ENCODE measurements around the gene CDCA7L.

- TF ChIP-seq POLR2AphosphoS2 (IDR thresholded peaks at IDR 0.05; ENCODE audit: low read depth, low read length) (no peak), ETV6 (CRISPR knock-in tag; conservative IDR thresholded peaks at IDR 0.05) (no peak), EZH2 (conservative IDR thresholded peaks at IDR 0.05; ENCODE audit: low read depth, low read length) (no peak), POLR2A (IDR thresholded peaks at IDR 0.05; ENCODE audit: insufficient read depth in 1 of 2, low read depth in 2 of 2, low read length in 2 of 2) (no peak)
Observed at GRCh38 chr7:21918216-21918615, 27.5 kb downstream of the CDCA7L start.
